ENCODE data around the gene SKA3.
"Not testable (repeated sequence)": the region's sequence is repeated elsewhere in the genome, so short reads cannot be mapped to it uniquely, and the experiment has no call there.

Gene SKA3

GRCh38 chr13:21176215-21176981 lies at the start of gene SKA3, which contains the start of gene MRPL57:
Gene SKA3, minus strand, starts transcription at chr13:21176552. Its CDS starts 75 bp downstream, at chr13:21176477.
Gene MRPL57, plus strand, starts transcription at chr13:21176658. Its CDS starts 259 bp downstream, at chr13:21176917.
- peak; percentile 88 to 92 (median 90) for DNase-seq

DNA sequence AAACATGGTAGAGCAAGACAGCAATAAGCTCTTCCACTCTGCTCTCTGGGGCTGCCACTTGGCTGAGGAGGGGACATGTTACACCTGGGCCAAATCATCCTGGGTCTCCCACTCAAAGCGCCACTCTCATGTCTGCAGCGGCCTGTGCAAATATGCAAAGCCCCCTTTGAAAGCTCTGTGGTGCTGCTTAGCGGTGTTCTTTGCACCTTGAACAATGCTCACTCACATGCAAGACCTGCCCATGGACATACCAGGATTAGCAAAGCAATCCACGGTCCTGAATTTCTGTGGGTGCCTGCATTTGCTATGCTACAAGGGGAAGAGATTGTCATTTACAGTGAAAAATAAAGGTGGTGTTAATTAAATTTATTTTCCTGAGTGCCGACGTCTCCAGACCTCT lies 48.7 kb upstream of the SKA3 start:
- DNase-seq, result no peak

DNA sequence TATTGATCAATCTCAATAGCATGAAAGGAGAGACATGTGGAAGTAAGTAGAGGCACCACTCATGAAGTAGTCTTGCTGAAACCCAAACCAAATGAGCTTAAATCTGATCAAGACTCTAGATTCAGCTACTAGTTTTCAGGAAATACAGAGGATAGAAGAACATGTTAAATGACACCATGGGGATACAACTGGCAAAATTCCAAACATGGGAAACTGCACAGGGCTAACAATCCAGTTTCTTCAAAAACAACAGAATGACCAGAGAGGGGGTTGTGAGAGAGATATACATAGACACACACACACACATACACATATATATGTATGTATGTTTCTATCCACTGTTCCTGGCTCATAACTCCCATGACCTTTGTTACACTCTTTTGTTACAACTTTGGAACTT lies 44.9 kb upstream of the SKA3 start:
- DNase-seq, result no peak

GRCh38 chr13:21219716-21220115 lies 43.4 kb upstream of the SKA3 start:
- DNase-seq, result not testable (repeated sequence)

DNA sequence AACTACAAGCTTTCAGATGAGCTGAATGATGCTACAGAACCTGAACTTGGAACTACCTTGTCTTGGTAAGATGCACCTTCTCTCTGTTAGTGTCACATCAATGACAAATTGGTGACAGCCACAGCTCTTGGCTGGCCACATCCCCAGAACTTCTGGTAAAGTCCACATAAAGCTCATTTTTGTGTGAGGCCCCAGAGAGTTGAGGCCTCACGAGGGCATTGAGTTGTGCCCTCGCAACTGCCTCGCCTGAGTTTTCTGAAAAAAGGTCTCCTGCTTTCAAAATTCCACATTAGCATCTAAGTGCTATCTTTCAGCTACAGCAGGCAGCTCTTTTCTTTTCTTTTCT lies 42.7 kb upstream of the SKA3 start:
- no peak for DNase-seq

DNA sequence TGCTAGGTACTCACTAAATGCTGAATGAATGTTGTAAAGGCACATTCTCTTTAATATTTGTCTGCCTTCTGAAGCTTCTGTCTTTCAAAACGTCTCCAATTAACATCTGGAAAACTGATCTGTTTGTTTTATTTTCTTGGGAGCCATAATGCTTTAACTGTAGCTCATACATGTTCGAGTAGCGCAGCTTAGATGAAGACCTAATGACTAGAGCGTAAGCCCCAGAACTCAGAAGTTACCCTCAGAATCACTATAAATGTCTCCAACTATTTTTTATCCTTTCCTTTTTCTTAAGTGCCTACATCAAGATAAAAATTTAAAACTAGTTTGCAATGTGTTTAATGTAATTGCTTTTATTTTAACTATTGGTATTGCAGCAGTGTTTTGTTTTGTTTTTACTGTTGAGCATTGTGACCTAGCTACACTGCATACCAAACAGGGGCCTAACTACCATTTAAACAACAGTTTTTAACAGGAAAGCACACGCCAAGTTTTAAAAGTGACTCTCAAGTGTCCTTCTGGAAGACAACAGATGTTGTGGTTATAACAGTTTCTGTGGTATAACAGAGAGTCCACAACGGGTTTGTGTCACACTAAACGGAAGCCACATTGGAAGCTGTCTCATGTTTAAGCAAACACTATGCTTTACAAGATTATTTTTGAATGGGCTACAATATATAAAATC lies 42.1 kb upstream of the SKA3 start:
- DNase-seq, result no peak

DNA sequence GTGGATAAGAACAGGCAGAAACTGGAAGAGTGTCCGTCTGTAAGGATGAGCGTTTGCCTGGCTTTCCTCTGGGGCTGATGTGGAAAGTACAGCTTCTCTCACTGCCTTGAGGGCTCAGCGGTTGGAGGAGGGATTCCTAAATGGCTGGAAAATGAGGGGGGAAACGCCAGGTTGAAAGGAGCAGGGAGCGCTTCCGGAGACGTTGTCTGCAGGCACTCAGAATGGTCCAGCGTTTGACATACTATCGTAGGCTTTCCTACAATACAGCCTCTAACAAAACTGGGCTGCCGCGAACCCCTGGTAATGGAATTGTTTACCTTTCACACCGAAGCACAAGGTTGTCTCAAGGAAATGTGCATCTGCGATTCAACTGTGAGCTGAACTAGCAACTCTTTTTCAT lies 40.0 kb upstream of the SKA3 start:
- DNase-seq, result no peak

GRCh38 chr13:21215419-21215818 lies 39.1 kb upstream of the SKA3 start:
- not testable (repeated sequence) for DNase-seq

DNA sequence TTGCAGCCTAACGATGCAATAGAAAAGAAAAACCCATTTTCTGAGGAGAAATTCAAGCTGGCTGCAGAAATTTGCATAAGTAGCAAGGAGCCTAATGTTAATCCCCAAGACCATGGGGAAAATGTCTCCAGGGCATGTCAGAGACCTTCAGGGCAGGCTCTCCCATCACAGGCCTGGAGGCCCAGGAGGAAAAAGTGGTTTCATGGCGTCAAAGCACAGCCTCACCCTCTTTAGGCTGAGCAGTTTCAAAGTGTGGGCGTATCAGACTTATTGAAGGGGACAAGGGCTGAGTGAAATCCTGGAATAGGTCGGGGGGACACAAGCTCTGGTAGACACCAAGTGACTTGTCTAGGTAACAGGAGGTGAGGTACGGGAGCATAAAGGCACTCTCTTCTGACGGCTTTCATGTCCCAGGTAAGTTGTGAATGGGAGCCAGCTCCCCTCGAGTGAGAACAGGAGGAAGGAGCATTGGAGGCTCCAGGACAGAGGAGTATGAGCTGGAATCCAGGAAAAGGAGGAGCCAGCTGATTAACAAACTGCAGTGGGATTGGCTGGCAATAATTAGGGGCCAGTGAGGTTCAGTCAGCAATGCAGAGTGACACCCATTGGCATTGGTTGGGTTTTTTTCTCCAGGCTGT lies 35.9 kb upstream of the SKA3 start:
- no peak for DNase-seq

DNA sequence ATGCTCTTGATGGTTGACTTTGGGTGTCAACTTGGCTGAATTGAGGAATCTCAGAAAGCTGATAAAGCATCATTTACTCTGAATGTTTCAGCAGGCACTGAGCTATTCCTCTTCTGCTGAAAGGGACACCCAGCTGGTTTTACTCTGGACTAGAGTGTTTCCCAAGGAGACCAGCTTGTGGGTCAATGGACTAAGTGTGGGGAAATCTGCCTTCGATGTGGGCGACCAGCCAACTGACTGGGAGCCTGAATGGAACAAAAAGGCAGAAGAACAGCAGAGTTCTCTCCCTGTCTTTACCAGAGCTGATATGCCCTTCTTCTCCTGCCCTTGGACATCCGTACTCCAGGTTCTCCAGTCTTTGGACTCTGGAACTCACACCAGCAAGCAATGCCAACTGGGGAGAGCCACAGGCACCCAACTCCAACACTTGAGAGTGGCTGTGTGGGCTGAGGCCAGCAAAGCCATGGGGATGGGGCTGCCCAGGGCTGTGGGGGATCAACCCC lies 32.4 kb upstream of the SKA3 start:
- no peak for DNase-seq

GRCh38 chr13:21202767-21203531 lies 26.6 kb upstream of the SKA3 start:
- no peak for DNase-seq

- not testable (repeated sequence) for DNase-seq
Observed at GRCh38 chr13:21201456-21202190, 25.3 kb upstream of the SKA3 start.

- not testable (repeated sequence) for DNase-seq
Observed at GRCh38 chr13:21198391-21198790, 22.0 kb upstream of the SKA3 start.

DNA sequence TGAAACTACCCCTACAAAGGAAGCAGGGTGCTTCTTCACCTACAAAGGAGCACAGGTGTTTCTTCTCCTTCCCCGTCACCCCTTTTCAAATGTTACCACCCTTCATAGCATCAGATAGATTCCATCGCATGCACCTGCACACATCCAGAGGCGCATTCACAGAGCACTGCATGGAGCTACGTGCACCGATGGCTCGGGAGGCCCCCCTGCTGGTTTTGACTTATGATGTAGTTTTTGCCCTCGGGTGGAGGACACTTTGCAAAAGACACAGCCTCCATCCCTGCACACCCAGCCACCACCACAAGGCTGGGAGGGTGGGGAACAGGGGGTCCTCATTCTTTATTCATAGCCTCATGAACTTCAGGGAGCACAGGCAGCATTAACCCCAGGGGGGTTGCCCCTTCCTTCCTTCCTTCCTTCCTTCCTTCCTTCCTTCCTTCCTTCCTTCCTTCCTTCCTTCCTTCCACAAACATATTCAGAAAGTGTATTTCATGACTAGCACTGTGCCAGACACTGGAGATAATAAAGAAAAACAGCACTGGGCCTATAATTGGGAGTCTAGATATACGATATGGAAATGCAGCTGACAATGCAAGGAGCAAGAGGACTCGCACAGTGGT lies 21.4 kb upstream of the SKA3 start:
- DNase-seq, result not testable (repeated sequence)

GRCh38 chr13:21194756-21195155 lies 18.4 kb upstream of the SKA3 start:
- DNase-seq, result not testable (repeated sequence)

- DNase-seq, result not testable (repeated sequence)
Observed at GRCh38 chr13:21186410-21186809, 10.1 kb upstream of the SKA3 start.

DNA sequence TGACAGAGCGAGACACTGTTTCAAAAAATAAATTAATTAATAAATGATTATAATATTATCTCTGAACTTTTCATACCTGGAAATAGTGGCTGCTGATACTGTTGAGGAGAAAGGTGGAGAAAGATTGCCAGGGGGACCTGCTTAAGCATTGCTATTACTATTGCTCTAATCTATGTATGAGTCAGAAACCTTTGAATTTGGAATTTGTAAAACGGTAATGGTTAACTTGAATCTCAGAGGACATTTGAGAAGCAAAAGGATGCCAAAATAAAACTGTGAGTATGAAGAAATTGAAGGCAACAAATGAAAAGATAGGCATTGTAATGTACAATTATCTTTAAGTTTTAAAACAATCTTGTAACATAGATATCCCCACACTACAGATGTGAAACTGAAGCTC lies 5.3 kb upstream of the SKA3 start:
- no peak for DNase-seq

DNA sequence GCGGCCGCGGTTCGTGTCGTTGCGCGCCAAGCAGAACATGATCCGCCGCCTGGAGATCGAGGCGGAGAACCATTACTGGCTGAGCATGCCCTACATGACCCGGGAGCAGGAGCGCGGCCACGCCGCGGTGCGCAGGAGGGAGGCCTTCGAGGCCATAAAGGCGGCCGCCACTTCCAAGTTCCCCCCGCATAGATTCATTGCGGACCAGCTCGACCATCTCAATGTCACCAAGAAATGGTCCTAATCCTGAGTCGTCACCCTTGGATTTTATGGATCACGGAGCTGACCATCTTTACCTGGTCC lies 581 bp upstream of the SKA3 start:
- peak; percentile 22 to 44 (median 32) for DNase-seq

DNA sequence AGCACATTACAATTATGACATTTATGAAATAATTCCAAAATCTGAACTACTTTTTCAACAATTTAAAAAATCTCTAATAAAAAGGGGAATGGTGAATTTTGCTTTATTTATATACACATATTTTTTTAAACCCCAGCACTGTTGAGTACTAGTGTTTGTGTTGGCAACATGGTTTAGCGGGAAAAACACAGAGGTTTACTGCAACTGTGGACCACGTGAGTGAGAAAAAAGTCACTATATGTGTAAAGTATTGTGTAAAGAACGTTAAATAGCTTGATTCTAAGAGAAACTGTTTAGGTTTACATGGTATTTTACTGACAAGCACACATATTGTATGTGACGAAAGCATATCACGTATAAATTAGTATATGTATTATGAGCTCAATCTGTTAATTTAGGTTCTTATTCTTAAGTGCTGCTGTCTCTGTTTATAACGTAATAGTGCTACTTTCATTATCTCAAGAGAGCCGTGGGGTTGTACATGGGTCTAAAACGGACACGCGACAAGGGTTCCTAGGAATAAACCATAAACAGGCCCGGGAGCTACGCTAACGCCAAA lies 617 bp downstream of the SKA3 start:
- no peak for DNase-seq

DNA sequence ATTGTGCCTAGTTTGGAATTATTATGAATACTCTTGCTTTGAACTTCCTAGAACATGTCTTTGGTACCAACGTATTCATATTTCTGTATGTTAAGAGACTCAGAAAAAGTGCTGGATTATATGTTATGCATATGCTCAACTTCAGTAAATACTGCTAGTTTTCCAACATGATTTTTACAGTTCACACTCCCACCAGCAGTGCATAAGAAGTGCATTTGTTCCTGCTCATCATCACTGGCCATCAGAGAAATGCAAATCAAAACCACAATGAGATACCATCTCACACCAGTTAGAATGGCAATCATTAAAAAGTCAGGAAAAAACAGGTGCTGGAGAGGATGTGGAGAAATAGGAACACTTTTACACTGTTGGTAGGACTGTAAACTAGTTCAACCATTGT lies 2.6 kb downstream of the SKA3 start:
- not testable (repeated sequence) for DNase-seq

- no peak for DNase-seq
Observed at GRCh38 chr13:21171420-21171819, 4.9 kb downstream of the SKA3 start.

DNA sequence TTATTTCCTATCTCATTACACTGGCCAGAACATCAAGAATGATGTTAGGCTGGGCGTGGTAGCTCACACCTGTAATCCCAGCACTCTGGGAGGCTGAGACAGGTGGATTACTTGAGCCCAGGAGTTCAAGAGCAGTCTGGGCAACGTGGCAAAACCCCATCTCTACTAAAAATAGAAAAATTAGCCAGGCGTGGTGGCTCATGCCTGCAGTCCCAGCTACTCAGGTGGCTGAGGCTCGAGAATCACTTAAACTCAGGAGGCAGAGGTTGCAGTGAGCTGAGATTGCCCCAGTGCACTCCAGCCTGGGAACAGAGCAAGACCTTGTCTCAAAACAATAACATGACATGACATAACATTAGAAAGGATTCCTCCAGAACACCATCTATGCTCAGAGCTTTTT lies 10.7 kb downstream of the SKA3 start:
- not testable (repeated sequence) for DNase-seq
